ENCODE measurements around the gene IFI30. TPM values are rescaled to one million over a fixed set of nuclear protein-coding genes. Genes with fewer than 3 reads are reported as not detected.
A peak's percentile ranks its signal among the peaks of the same experiment; 100 is the strongest.

Gene IFI30
- total RNA-seq, 1 donor from 2014 or later = 35.1 TPM

- Histone ChIP-seq H3K27me3 (no peaks in the 10 kb centered on the region), H3K4me3 (no peak overlapping the region), H3K9me3 (no peaks in the 10 kb centered on the region), H3K36me3 (peaks cover 25 to 29% of the 10 kb centered on the region in 2 donors), H3K4me1 (peaks cover 0 to 7% of the 10 kb centered on the region in 2 donors), H3K27ac (peak overlapping the region; percentile 38 to 63)
- intact Hi-C loops (cut with DNase I) = no loop called here
- TF ChIP-seq CTCF (IDR thresholded peaks at IDR 0.05) = no peak
- DNase-seq (ENCODE audit: low spot score in 2 of 2) = no peak
These were observed 2.8 kb upstream of the IFI30 start for GRCh38 chr19:18170714-18171255.

GRCh38 chr19:18171605-18172327, 1.8 kb upstream of the IFI30 start:
- no peaks in the 10 kb centered on the region for H3K27me3 ChIP-seq
- intact Hi-C loops (cut with DNase I) = no loop called here
- peaks cover 15 to 20% of the 10 kb centered on the region in 2 donors for H3K36me3 ChIP-seq
- H3K27ac ChIP-seq = peak overlapping the region; percentile 61 to 72
- no peak for TF ChIP-seq CTCF (IDR thresholded peaks at IDR 0.05)
- DNase-seq (ENCODE audit: low spot score in 2 of 2) = no peak
- no peaks in the 10 kb centered on the region for H3K9me3 ChIP-seq
- peaks cover 0 to 7% of the 10 kb centered on the region in 2 donors for H3K4me1 ChIP-seq
- H3K4me3 ChIP-seq = no peak overlapping the region

- Histone ChIP-seq H3K36me3 (peaks cover 8 to 12% of the 10 kb centered on the region in 2 donors), H3K4me1 (peaks cover 0 to 7% of the 10 kb centered on the region in 2 donors), H3K4me3 (no peak overlapping the region), H3K27me3 (no peaks in the 10 kb centered on the region), H3K27ac (peak overlapping the region; percentile 61 to 72), H3K9me3 (no peaks in the 10 kb centered on the region)
- DNase-seq (ENCODE audit: low spot score in 2 of 2) = no peak
- TF ChIP-seq CTCF (IDR thresholded peaks at IDR 0.05) = no peak
- intact Hi-C loops (cut with DNase I) = no loop called here
These were observed 1.1 kb upstream of the IFI30 start for GRCh38 chr19:18172331-18173053.

- H3K27me3 ChIP-seq = no peaks in the 10 kb centered on the region
- H3K27ac ChIP-seq = peak overlapping the region; percentile 61 to 72
- intact Hi-C loops (cut with DNase I) = no loop called here
- TF ChIP-seq CTCF (IDR thresholded peaks at IDR 0.05) = no peak
- H3K4me1 ChIP-seq = peaks cover 0 to 7% of the 10 kb centered on the region in 2 donors
- no peaks in the 10 kb centered on the region for H3K9me3 ChIP-seq
- H3K36me3 ChIP-seq = peaks cover 7 to 8% of the 10 kb centered on the region in 2 donors
- peak overlapping the region; percentile 75 to 77 for H3K4me3 ChIP-seq
- DNase-seq (ENCODE audit: low spot score in 2 of 2) = peak in 1 of 2 donors; percentile 52
These were observed 500 bp upstream of the IFI30 start for GRCh38 chr19:18173054-18173571.

GRCh38 chr19:18174983-18175382, 1.4 kb downstream of the IFI30 start:
- Histone ChIP-seq H3K4me3 (peak overlapping the region; percentile 75 to 77), H3K27ac (no peak overlapping the region), H3K36me3 (no peaks in the 10 kb centered on the region), H3K27me3 (no peaks in the 10 kb centered on the region), H3K9me3 (no peaks in the 10 kb centered on the region), H3K4me1 (peaks cover 0 to 7% of the 10 kb centered on the region in 2 donors)
- intact Hi-C loops (cut with DNase I) = no loop called here
- no peak for DNase-seq (ENCODE audit: low spot score in 2 of 2)
- TF ChIP-seq CTCF (IDR thresholded peaks at IDR 0.05) = no peak

Data from ascending aorta (tissue), 2 donors.